Measurements from ENCODE around the gene SYNCRIP.

The SYNCRIP gene

GRCh38 chr6:85637579-85637978 is 5.1 kb downstream of the SYNCRIP start:
- no peak for TF ChIP-seq CTCF (IDR thresholded peaks at IDR 0.05)

- TF ChIP-seq CTCF (IDR thresholded peaks at IDR 0.05): no peak
Measured at GRCh38 chr6:85632164-85632942, 10.3 kb downstream of the SYNCRIP start.

GRCh38 chr6:85628353-85628752 is 14.3 kb downstream of the SYNCRIP start:
- TF ChIP-seq CTCF (IDR thresholded peaks at IDR 0.05): no peak

- no peak for TF ChIP-seq CTCF (IDR thresholded peaks at IDR 0.05)
Measured at GRCh38 chr6:85620308-85620707, 22.4 kb downstream of the SYNCRIP start.

GRCh38 chr6:85614780-85615179 is 27.9 kb downstream of the SYNCRIP start:
- no peak for TF ChIP-seq CTCF (IDR thresholded peaks at IDR 0.05)

- no peak for TF ChIP-seq CTCF (IDR thresholded peaks at IDR 0.05)
Measured at GRCh38 chr6:85612690-85613474, 29.8 kb downstream of the SYNCRIP start.

GRCh38 chr6:85610182-85610895 is 32.3 kb downstream of the SYNCRIP start:
- no peak for TF ChIP-seq CTCF (IDR thresholded peaks at IDR 0.05)

Measured in LNCAP (cell line).